ENCODE results near the gene ESF1. TPM values are rescaled to one million over a fixed set of nuclear protein-coding genes. Genes with fewer than 3 reads are reported as not detected.

The ESF1 gene
- total and polyA plus RNA-seq, 12 donors, result 5.9 to 23.1 (median 13.5) TPM

DNA sequence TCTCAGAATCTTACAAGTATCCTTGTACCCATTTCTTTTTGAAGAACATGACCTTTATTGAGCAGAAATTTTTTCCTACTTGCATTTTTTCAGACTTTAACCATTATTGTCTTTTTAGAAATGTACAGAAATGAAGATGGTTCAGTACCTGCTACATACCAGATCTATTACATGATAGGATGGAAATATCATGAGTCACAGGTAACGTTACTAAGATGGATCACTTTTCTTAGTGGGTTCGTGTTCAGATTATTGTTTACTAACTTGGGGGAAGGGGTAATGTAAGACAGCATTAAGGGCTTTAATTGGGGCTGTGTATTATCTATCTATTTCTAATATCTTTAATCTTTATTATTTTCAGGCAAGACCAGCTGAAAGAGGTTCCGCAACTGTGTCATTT, 32.0 kb upstream of the ESF1 start:
- no peak for DNase-seq
- H3K9me3 ChIP-seq, result peaks cover 0 to 8% (median 0%) of the 10 kb centered on the region in 11 donors
- intact Hi-C loops (cut with DNase I), result no loop called here
- no peak for ATAC-seq
- H3K4me1 ChIP-seq, result no peaks in the 10 kb centered on the region
- no peak overlapping the region for H3K4me3 ChIP-seq
- 86 to 87% methylated on average over 3 of the region's 3 CpGs for WGBS, 2 donors
- peaks cover 0 to 81% (median 41%) of the 10 kb centered on the region in 9 donors for H3K36me3 ChIP-seq
- TF ChIP-seq, protein P1, sequence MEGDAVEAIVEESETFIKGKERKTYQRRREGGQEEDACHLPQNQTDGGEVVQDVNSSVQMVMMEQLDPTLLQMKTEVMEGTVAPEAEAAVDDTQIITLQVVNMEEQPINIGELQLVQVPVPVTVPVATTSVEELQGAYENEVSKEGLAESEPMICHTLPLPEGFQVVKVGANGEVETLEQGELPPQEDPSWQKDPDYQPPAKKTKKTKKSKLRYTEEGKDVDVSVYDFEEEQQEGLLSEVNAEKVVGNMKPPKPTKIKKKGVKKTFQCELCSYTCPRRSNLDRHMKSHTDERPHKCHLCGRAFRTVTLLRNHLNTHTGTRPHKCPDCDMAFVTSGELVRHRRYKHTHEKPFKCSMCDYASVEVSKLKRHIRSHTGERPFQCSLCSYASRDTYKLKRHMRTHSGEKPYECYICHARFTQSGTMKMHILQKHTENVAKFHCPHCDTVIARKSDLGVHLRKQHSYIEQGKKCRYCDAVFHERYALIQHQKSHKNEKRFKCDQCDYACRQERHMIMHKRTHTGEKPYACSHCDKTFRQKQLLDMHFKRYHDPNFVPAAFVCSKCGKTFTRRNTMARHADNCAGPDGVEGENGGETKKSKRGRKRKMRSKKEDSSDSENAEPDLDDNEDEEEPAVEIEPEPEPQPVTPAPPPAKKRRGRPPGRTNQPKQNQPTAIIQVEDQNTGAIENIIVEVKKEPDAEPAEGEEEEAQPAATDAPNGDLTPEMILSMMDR (IDR thresholded peaks at IDR 0.05), result no peak
- no peaks in the 10 kb centered on the region for H3K27me3 ChIP-seq
- H3K27ac ChIP-seq, result no peak overlapping the region

DNA sequence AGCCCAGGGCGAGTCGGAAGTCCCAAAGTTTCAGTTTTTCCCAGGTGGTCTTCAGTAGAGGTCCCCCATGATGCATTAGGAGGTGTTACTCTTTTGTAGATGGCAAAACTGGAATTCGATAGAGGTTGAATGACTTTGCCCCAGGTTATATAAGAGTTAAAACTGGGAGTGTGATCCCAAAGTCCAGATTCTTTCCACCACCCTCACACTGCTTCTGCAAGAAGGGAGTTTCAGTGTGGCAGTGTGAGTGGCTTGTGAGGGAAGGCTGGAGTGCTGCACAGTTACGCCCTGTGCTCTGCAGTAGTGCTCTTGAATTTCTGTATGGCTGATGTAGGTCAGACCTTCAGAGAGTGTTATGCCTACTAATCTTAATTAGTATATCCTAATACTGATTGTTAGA, 30.0 kb upstream of the ESF1 start:
- no peak overlapping the region for H3K27ac ChIP-seq
- TF ChIP-seq, protein P1 (IDR thresholded peaks at IDR 0.05), result no peak
- H3K9me3 ChIP-seq, result no peaks in the 10 kb centered on the region
- no peaks in the 10 kb centered on the region for H3K27me3 ChIP-seq
- peaks cover 0 to 100% (median 56%) of the 10 kb centered on the region in 9 donors for H3K36me3 ChIP-seq
- no peaks in the 10 kb centered on the region for H3K4me1 ChIP-seq
- ATAC-seq, result peak in 1 of 8 donors; percentile 34
- intact Hi-C loops (cut with DNase I), result no loop called here
- no peak for DNase-seq
- 84 to 93% methylated on average over 4 of the region's 4 CpGs for WGBS, 2 donors
- no peak overlapping the region for H3K4me3 ChIP-seq

DNA sequence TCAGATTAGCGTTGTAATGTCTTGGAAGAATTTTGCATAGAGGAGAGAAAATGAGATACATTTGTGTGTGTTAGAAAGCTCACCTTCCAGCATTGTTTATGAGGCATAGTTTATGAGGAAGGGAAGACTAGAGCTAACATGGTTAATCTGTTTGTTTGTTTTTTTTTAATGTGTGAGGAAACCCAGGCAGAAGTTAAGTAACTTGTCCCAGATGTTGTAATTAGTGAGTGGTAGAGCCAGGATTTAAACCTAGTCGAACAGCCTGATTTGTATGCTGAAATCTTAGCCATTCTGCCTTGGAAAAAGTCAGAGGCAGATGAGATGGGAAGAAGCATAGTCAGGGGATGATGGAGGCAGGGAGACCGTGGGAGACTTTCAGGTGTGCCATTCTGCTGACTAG, 29.2 kb upstream of the ESF1 start:
- Histone ChIP-seq H3K36me3 (peaks cover 0 to 100% (median 63%) of the 10 kb centered on the region in 9 donors), H3K4me1 (peaks cover 0 to 4% (median 0%) of the 10 kb centered on the region in 9 donors), H3K27ac (no peak overlapping the region), H3K4me3 (no peak overlapping the region), H3K27me3 (no peaks in the 10 kb centered on the region), H3K9me3 (no peaks in the 10 kb centered on the region)
- intact Hi-C loops (cut with DNase I), result no loop called here
- DNase-seq (no peak), ATAC-seq (no peak)
- WGBS, 2 donors, result 75 to 79% methylated on average over 3 of the region's 3 CpGs
- TF ChIP-seq, protein P1 (IDR thresholded peaks at IDR 0.05), result no peak

DNA sequence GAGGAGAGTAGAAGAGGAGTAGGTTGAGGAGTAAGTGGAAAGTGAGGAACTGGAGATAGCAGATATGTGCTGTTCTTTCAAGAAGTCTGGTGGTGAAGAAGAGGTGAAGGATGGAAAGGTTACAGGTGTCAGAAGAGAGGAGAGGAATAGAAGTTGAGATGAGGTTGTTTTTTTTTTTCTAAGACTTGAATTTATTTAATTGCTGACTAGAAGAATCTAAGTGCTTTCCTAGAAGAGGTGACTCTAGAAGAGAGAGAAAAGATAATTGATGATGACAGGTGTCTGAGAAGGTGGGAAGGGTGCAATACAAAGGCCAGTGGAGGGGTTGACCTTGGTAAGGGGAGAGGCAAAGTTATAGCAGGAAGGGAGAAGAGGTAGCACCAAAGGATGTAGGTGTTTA, 25.7 kb upstream of the ESF1 start:
- Histone ChIP-seq H3K4me1 (peaks cover 0 to 4% (median 0%) of the 10 kb centered on the region in 9 donors), H3K27me3 (no peaks in the 10 kb centered on the region), H3K27ac (no peak overlapping the region), H3K36me3 (peaks cover 0 to 100% (median 82%) of the 10 kb centered on the region in 9 donors), H3K9me3 (no peaks in the 10 kb centered on the region), H3K4me3 (no peak overlapping the region)
- ATAC-seq, result no peak
- intact Hi-C loops (cut with DNase I), result no loop called here
- DNase-seq, result no peak
- TF ChIP-seq, protein P1 (IDR thresholded peaks at IDR 0.05), result no peak
